ENCODE data around the gene FBXO15.

The FBXO15 gene

GRCh38 chr18:74069178-74070050, 78.2 kb downstream of the FBXO15 start:
- no peak overlapping the region for H3K4me3 ChIP-seq (ENCODE audit: low read depth, low read length)
- DNase-seq (ENCODE audit: low read depth), result no peak
- TF ChIP-seq CTCF (IDR thresholded peaks at IDR 0.05; ENCODE audit: low read depth, low read length, missing control alignments), result no peak

- TF ChIP-seq CTCF (IDR thresholded peaks at IDR 0.05; ENCODE audit: low read depth, low read length, missing control alignments), result no peak
- DNase-seq (ENCODE audit: low read depth), result no peak
- H3K4me3 ChIP-seq (ENCODE audit: low read depth, low read length), result no peak overlapping the region
Observed at GRCh38 chr18:74068296-74068695, 79.3 kb downstream of the FBXO15 start.

- no peak for TF ChIP-seq CTCF (IDR thresholded peaks at IDR 0.05; ENCODE audit: low read depth, low read length, missing control alignments)
- no peak overlapping the region for H3K4me3 ChIP-seq (ENCODE audit: low read depth, low read length)
- no peak for DNase-seq (ENCODE audit: low read depth)
Observed at GRCh38 chr18:74066018-74066417, 81.6 kb downstream of the FBXO15 start.

- TF ChIP-seq CTCF (IDR thresholded peaks at IDR 0.05; ENCODE audit: low read depth, low read length, missing control alignments), result no peak
- H3K4me3 ChIP-seq (ENCODE audit: low read depth, low read length), result no peak overlapping the region
- no peak for DNase-seq (ENCODE audit: low read depth)
Observed at GRCh38 chr18:74065366-74065765, 82.3 kb downstream of the FBXO15 start.

GRCh38 chr18:74064510-74064909, 83.1 kb downstream of the FBXO15 start:
- no peak overlapping the region for H3K4me3 ChIP-seq (ENCODE audit: low read depth, low read length)
- TF ChIP-seq CTCF (IDR thresholded peaks at IDR 0.05; ENCODE audit: low read depth, low read length, missing control alignments), result no peak
- no peak for DNase-seq (ENCODE audit: low read depth)

- no peak for TF ChIP-seq CTCF (IDR thresholded peaks at IDR 0.05; ENCODE audit: low read depth, low read length, missing control alignments)
- H3K4me3 ChIP-seq (ENCODE audit: low read depth, low read length), result no peak overlapping the region
- no peak for DNase-seq (ENCODE audit: low read depth)
Observed at GRCh38 chr18:74063557-74063956, 84.1 kb downstream of the FBXO15 start.

GRCh38 chr18:74063023-74063422, 84.6 kb downstream of the FBXO15 start:
- no peak for DNase-seq (ENCODE audit: low read depth)
- TF ChIP-seq CTCF (IDR thresholded peaks at IDR 0.05; ENCODE audit: low read depth, low read length, missing control alignments), result no peak
- no peak overlapping the region for H3K4me3 ChIP-seq (ENCODE audit: low read depth, low read length)
